GM23338 (cell line): Measurements from ENCODE around the gene PIGC. TPM values are rescaled to one million over a fixed set of nuclear protein-coding genes. Genes with fewer than 3 reads are reported as not detected.

Source experiments
- ATAC-seq: fragments of 200-7000 bp; cut with Tn5 transposase; 3 replicates; pipeline ENCODE4 v1.9.1; 2020
- DNase-seq: peaks from one replicate; pipeline ENCODE4 v3.0.0-alpha.2; 2015; ENCODE audit warnings: low spot score
- H2AFZ ChIP-seq: fragments of 200-600 bp; sonication (generic); 2 replicates; pipeline ENCODE4 v1.8.0; 2016; ENCODE audit warnings: antibody characterized with exemption, mild to moderate bottlenecking, moderate library complexity
- H3F3A ChIP-seq: fragments of 200-600 bp; sonication (generic); replicated peaks from 2 replicates; pipeline ENCODE4 v1.8.0; 2017; ENCODE audit warnings: antibody characterized with exemption, mixed run types, low read depth
- H3K27ac ChIP-seq: fragments of 200-600 bp; sonication (generic); 2 replicates; pipeline ENCODE4 v1.6.1; 2016; ENCODE audit warnings: low read depth
- H3K27me3 ChIP-seq: fragments of 200-600 bp; sonication (generic); 2 replicates; pipeline ENCODE4 v1.8.0; 2016; ENCODE audit warnings: mild to moderate bottlenecking, mixed run types, moderate library complexity; ENCODE audit not compliant: insufficient read depth
- H3K36me3 ChIP-seq: fragments of 200-600 bp; sonication (generic); 2 replicates; pipeline ENCODE4 v1.8.0; 2016; ENCODE audit warnings: mild to moderate bottlenecking; ENCODE audit not compliant: insufficient read depth
- H3K4me1 ChIP-seq: fragments of 200-600 bp; sonication (generic); 2 replicates; pipeline ENCODE4 v1.8.0; 2016; ENCODE audit warnings: mild to moderate bottlenecking, moderate library complexity; ENCODE audit not compliant: insufficient read depth
- H3K4me2 ChIP-seq: fragments of 200-600 bp; sonication (generic); 2 replicates; pipeline ENCODE4 v1.7.1; 2017; ENCODE audit warnings: mixed run types
- H3K4me3 ChIP-seq: fragments of 200-600 bp; sonication (generic); 2 replicates; pipeline ENCODE4 v1.6.1; 2016; ENCODE audit warnings: mixed run types
- H3K79me2 ChIP-seq: fragments of 200-600 bp; sonication (generic); replicated peaks from 2 replicates; pipeline ENCODE4 v1.8.0; 2017; ENCODE audit warnings: mild to moderate bottlenecking; ENCODE audit not compliant: insufficient read depth
- H3K9me2 ChIP-seq: fragments of 200-600 bp; sonication (generic); 2 replicates; pipeline ENCODE4 v1.8.0; 2017; ENCODE audit not compliant: insufficient read depth
- H4K20me1 ChIP-seq: fragments of 200-600 bp; sonication (generic); replicated peaks from 2 replicates; pipeline ENCODE4 v1.8.0; 2017; ENCODE audit warnings: mild to moderate bottlenecking; ENCODE audit not compliant: insufficient read depth
- H3K27ac Mint-ChIP-seq: 2 replicates; pipeline ENCODE4 v1.8.0; 2020; ENCODE audit warnings: inconsistent platforms, mild to moderate bottlenecking, moderate library complexity, mixed read lengths
- H3K27me3 Mint-ChIP-seq: 3 replicates; pipeline ENCODE4 v1.8.0; 2022; ENCODE audit warnings: low read depth, mild to moderate bottlenecking, moderate library complexity, mixed read lengths, inconsistent platforms; ENCODE audit not compliant: insufficient read depth, poor library complexity
- H3K36me3 Mint-ChIP-seq: 3 replicates; pipeline ENCODE4 v1.8.0; 2021; ENCODE audit warnings: low read depth, mild to moderate bottlenecking, inconsistent platforms, moderate library complexity, mixed read lengths
- H3K4me1 Mint-ChIP-seq: 3 replicates; pipeline ENCODE4 v1.8.0; 2020; ENCODE audit warnings: mild to moderate bottlenecking, inconsistent platforms, mixed read lengths
- H3K4me3 Mint-ChIP-seq: 3 replicates; pipeline ENCODE4 v1.8.0; 2021; ENCODE audit warnings: moderate library complexity, mild to moderate bottlenecking, inconsistent platforms, mixed read lengths
- H3K9me3 Mint-ChIP-seq: 3 replicates; pipeline ENCODE4 v1.8.0; 2020; ENCODE audit warnings: moderate library complexity, mild to moderate bottlenecking, inconsistent platforms, mixed read lengths
- CREB1 ChIP-seq: fragments of 250-450 bp; sonication (Bioruptor Pico); IDR thresholded peaks from 2 replicates; pipeline ENCODE4 v1.5.0; 2020; ENCODE audit warnings: low read depth, mild to moderate bottlenecking, moderate library complexity
- EZH2 ChIP-seq: fragments of 200-600 bp; sonication (generic); IDR thresholded peaks from one replicate; pipeline ENCODE4 v1.8.0; 2017; ENCODE audit warnings: antibody characterized with exemption, mild to moderate bottlenecking, low read depth; ENCODE audit not compliant: unreplicated experiment
- EZH2phosphoT487 ChIP-seq: fragments of 200-600 bp; sonication (generic); IDR thresholded peaks from one replicate; pipeline ENCODE4 v1.8.1; 2018; ENCODE audit warnings: antibody characterized with exemption; ENCODE audit not compliant: unreplicated experiment
- JUNB ChIP-seq: IDR thresholded peaks from one replicate; pipeline ENCODE4 v1.6.1; 2016; ENCODE audit warnings: antibody characterized with exemption; ENCODE audit not compliant: unreplicated experiment
- NANOG ChIP-seq: IDR thresholded peaks from 2 replicates; pipeline ENCODE4 v1.6.1; 2016; ENCODE audit warnings: antibody characterized with exemption, borderline replicate concordance
- POLR2AphosphoS5 ChIP-seq: IDR thresholded peaks from 2 replicates; pipeline ENCODE4 v1.6.1; 2016; ENCODE audit warnings: antibody characterized with exemption, low read depth
- REST ChIP-seq: IDR thresholded peaks from one replicate; pipeline ENCODE4 v1.6.1; 2018; ENCODE audit warnings: antibody characterized with exemption; ENCODE audit not compliant: unreplicated experiment
- STAT1 ChIP-seq: IDR thresholded peaks from one replicate; pipeline ENCODE4 v1.6.1; 2016; ENCODE audit warnings: antibody characterized with exemption; ENCODE audit not compliant: unreplicated experiment
- ZNF114 ChIP-seq: fragments of 250-450 bp; sonication (Bioruptor Pico); IDR thresholded peaks from 2 replicates; pipeline ENCODE4 v1.5.0; 2020; ENCODE audit warnings: mild to moderate bottlenecking, moderate library complexity
- ZNF331 ChIP-seq: fragments of 250-450 bp; sonication (Bioruptor Pico); IDR thresholded peaks from 2 replicates; pipeline ENCODE4 v1.5.0; 2020; ENCODE audit warnings: low read depth, mild to moderate bottlenecking, moderate library complexity
- polyA plus RNA-seq: library from polyadenylated mRNA; unstranded; fragments of >200 nt; fragmentation: Nextera tagmentation; extraction: Ambion mirVana; gene quantifications from 2 replicates; pipeline ENCODE4 v1.2.1, GENCODE V29; 2016
- total RNA-seq: library from RNA; depleted of rRNA; stranded (reverse); fragments of >200 nt; shearing (Covaris generic); gene quantifications from 2 replicates; pipeline ENCODE4 v1.2.3, GENCODE V29; 2014
- TF ChIP-seq, protein P1 (sequence below): fragments of 250-450 bp; sonication (Bioruptor Pico); IDR thresholded peaks from 2 replicates; pipeline ENCODE4 v1.5.0; 2020; ENCODE audit warnings: mild to moderate bottlenecking, moderate library complexity
- TF ChIP-seq, protein P2 (sequence below): IDR thresholded peaks from 2 replicates; pipeline ENCODE4 v1.6.1; 2016; ENCODE audit warnings: antibody characterized with exemption
- TF ChIP-seq, protein P3 (sequence below), 2 experiments: fragments of 200-600 bp in 1 of 2; sonication (generic) in 1 of 2; conservative IDR thresholded peaks; 2 replicates each; pipeline versions ENCODE4 v1.5.1 to v1.6.1; 2016 to 2017; ENCODE audit warnings: antibody characterized with exemption in 2 of 2, low read depth in 2 of 2, mild to moderate bottlenecking in 2 of 2, moderate library complexity in 1 of 2

The PIGC gene
- total and polyA plus RNA-seq, 2 experiments from 2014 or later, result 22.5 to 28.1 TPM

GRCh38 chr1:172473302-172473701 is 29.4 kb upstream of the PIGC start:
- no peaks in the 10 kb centered on the region for H3K36me3 Mint-ChIP-seq
- DNase-seq (no peak), ATAC-seq (no peak)
- Histone ChIP-seq H4K20me1 (no peaks in the 10 kb centered on the region), H3K27me3 (no peaks in the 10 kb centered on the region), H3K4me1 (no peaks in the 10 kb centered on the region), H2AFZ (0 out of 2 replicates have a peak overlapping the region, but pooled peaks have one; percentile 38), H3F3A (no peaks in the 10 kb centered on the region), H3K79me2 (no peaks in the 10 kb centered on the region), H3K4me2 (no peak overlapping the region), H3K9me2 (no peaks in the 10 kb centered on the region), H3K4me3 (no peak overlapping the region), H3K36me3 (no peaks in the 10 kb centered on the region), H3K27ac (no peak overlapping the region)
- no peaks in the 10 kb centered on the region for H3K27me3 Mint-ChIP-seq
- H3K27ac Mint-ChIP-seq, result no peak overlapping the region
- TF ChIP-seq STAT1, result no peak
- TF ChIP-seq, protein P1, sequence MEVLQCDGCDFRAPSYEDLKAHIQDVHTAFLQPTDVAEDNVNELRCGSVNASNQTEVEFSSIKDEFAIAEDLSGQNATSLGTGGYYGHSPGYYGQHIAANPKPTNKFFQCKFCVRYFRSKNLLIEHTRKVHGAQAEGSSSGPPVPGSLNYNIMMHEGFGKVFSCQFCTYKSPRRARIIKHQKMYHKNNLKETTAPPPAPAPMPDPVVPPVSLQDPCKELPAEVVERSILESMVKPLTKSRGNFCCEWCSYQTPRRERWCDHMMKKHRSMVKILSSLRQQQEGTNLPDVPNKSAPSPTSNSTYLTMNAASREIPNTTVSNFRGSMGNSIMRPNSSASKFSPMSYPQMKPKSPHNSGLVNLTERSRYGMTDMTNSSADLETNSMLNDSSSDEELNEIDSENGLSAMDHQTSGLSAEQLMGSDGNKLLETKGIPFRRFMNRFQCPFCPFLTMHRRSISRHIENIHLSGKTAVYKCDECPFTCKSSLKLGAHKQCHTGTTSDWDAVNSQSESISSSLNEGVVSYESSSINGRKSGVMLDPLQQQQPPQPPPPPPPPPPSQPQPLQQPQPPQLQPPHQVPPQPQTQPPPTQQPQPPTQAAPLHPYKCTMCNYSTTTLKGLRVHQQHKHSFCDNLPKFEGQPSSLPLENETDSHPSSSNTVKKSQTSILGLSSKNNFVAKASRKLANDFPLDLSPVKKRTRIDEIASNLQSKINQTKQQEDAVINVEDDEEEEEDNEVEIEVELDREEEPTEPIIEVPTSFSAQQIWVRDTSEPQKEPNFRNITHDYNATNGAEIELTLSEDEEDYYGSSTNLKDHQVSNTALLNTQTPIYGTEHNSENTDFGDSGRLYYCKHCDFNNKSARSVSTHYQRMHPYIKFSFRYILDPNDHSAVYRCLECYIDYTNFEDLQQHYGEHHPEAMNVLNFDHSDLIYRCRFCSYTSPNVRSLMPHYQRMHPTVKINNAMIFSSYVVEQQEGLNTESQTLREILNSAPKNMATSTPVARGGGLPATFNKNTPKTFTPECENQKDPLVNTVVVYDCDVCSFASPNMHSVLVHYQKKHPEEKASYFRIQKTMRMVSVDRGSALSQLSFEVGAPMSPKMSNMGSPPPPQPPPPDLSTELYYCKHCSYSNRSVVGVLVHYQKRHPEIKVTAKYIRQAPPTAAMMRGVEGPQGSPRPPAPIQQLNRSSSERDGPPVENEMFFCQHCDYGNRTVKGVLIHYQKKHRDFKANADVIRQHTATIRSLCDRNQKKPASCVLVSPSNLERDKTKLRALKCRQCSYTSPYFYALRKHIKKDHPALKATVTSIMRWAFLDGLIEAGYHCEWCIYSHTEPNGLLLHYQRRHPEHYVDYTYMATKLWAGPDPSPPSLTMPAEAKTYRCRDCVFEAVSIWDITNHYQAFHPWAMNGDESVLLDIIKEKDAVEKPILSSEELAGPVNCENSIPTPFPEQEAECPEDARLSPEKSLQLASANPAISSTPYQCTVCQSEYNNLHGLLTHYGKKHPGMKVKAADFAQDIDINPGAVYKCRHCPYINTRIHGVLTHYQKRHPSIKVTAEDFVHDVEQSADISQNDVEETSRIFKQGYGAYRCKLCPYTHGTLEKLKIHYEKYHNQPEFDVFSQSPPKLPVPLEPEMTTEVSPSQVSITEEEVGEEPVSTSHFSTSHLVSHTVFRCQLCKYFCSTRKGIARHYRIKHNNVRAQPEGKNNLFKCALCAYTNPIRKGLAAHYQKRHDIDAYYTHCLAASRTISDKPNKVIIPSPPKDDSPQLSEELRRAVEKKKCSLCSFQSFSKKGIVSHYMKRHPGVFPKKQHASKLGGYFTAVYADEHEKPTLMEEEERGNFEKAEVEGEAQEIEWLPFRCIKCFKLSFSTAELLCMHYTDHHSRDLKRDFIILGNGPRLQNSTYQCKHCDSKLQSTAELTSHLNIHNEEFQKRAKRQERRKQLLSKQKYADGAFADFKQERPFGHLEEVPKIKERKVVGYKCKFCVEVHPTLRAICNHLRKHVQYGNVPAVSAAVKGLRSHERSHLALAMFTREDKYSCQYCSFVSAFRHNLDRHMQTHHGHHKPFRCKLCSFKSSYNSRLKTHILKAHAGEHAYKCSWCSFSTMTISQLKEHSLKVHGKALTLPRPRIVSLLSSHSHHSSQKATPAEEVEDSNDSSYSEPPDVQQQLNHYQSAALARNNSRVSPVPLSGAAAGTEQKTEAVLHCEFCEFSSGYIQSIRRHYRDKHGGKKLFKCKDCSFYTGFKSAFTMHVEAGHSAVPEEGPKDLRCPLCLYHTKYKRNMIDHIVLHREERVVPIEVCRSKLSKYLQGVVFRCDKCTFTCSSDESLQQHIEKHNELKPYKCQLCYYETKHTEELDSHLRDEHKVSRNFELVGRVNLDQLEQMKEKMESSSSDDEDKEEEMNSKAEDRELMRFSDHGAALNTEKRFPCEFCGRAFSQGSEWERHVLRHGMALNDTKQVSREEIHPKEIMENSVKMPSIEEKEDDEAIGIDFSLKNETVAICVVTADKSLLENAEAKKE (CRISPR knock-in tag), result no peak
- TF ChIP-seq NANOG, result no peak
- no peak for TF ChIP-seq ZNF331 (CRISPR knock-in tag)
- no peak for TF ChIP-seq JUNB
- TF ChIP-seq ZNF114, result no peak
- TF ChIP-seq CREB1 (CRISPR knock-in tag), result no peak
- TF ChIP-seq EZH2, result no peak
- TF ChIP-seq, protein P2, sequence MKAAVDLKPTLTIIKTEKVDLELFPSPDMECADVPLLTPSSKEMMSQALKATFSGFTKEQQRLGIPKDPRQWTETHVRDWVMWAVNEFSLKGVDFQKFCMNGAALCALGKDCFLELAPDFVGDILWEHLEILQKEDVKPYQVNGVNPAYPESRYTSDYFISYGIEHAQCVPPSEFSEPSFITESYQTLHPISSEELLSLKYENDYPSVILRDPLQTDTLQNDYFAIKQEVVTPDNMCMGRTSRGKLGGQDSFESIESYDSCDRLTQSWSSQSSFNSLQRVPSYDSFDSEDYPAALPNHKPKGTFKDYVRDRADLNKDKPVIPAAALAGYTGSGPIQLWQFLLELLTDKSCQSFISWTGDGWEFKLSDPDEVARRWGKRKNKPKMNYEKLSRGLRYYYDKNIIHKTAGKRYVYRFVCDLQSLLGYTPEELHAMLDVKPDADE, result no peak
- no peak for TF ChIP-seq EZH2phosphoT487
- TF ChIP-seq REST, result no peak
- TF ChIP-seq POLR2AphosphoS5, result no peak
- TF ChIP-seq, protein P3, sequence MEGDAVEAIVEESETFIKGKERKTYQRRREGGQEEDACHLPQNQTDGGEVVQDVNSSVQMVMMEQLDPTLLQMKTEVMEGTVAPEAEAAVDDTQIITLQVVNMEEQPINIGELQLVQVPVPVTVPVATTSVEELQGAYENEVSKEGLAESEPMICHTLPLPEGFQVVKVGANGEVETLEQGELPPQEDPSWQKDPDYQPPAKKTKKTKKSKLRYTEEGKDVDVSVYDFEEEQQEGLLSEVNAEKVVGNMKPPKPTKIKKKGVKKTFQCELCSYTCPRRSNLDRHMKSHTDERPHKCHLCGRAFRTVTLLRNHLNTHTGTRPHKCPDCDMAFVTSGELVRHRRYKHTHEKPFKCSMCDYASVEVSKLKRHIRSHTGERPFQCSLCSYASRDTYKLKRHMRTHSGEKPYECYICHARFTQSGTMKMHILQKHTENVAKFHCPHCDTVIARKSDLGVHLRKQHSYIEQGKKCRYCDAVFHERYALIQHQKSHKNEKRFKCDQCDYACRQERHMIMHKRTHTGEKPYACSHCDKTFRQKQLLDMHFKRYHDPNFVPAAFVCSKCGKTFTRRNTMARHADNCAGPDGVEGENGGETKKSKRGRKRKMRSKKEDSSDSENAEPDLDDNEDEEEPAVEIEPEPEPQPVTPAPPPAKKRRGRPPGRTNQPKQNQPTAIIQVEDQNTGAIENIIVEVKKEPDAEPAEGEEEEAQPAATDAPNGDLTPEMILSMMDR (conservative IDR thresholded peaks at IDR 0.05; ENCODE audit: low read depth in 2 of 2), result no peak
- H3K4me1 Mint-ChIP-seq, result no peaks in the 10 kb centered on the region; the same call in 2 of the 3 replicates
- H3K4me3 Mint-ChIP-seq, result no peak overlapping the region
- H3K9me3 Mint-ChIP-seq, result no peaks in the 10 kb centered on the region
